Dendritic cell treated with granulocyte-macrophage colony-stimulating factor and Interleukin-4, amounts not matched to agents 40 ng/mL and 50 ng/mL, for 4 days (primary cell): ENCODE results near the gene ACBD5.
A peak's percentile ranks its signal among the peaks of the same experiment; 100 is the strongest.
"Not testable (repeated sequence)": the region's sequence is repeated elsewhere in the genome, so short reads cannot be mapped to it uniquely, and the experiment has no call there.

Source experiments
- H3K27ac Mint-ChIP-seq: one replicate; pipeline ENCODE4 v1.8.0; 2022; ENCODE audit warnings: mild to moderate bottlenecking, mixed read lengths
- H3K27me3 Mint-ChIP-seq: one replicate; pipeline ENCODE4 v1.8.0; 2022; ENCODE audit warnings: mild to moderate bottlenecking, mixed read lengths
- H3K36me3 Mint-ChIP-seq: one replicate; pipeline ENCODE4 v1.8.0; 2022; ENCODE audit warnings: low read depth, mixed read lengths
- H3K4me1 Mint-ChIP-seq: one replicate; pipeline ENCODE4 v1.8.0; 2022; ENCODE audit warnings: low read depth, mixed read lengths
- H3K4me3 Mint-ChIP-seq: one replicate; pipeline ENCODE4 v1.8.0; 2022; ENCODE audit warnings: mild to moderate bottlenecking, moderate library complexity, mixed read lengths
- H3K9me3 Mint-ChIP-seq: one replicate; pipeline ENCODE4 v1.8.0; 2022; ENCODE audit warnings: mixed read lengths
- intact Hi-C: fragments of 100-400 bp; cut with micrococcal nuclease; formaldehyde crosslinking; loops from one replicate; pipeline ENCODE4 v1.15.0; 2022

Gene ACBD5

GRCh38 chr10:27240212-27241009, at the start of gene ACBD5:
TSS of gene ACBD5 (minus strand) at chr10:27240797. CDS start at chr10:27240688, 109 bp downstream.
- Mint-ChIP-seq H3K27ac (peak within 1 kb of the TSS; percentile 96), H3K4me1 (peaks cover 33% of the 10 kb centered on the region), H3K9me3 (no peaks in the 10 kb centered on the region), H3K27me3 (no peaks in the 10 kb centered on the region), H3K4me3 (peak within 1 kb of the TSS; percentile 83), H3K36me3 (peaks cover 24% of the 10 kb centered on the region)
- intact Hi-C loops: no loop called here

- intact Hi-C loops: no loop called here
- Mint-ChIP-seq H3K9me3 (no peaks in the 10 kb centered on the region), H3K36me3 (no peaks in the 10 kb centered on the region), H3K27me3 (no peaks in the 10 kb centered on the region), H3K27ac (no peak overlapping the region), H3K4me1 (no peaks in the 10 kb centered on the region), H3K4me3 (no peak overlapping the region)
Measured at GRCh38 chr10:27285093-27285492, 44.5 kb upstream of the ACBD5 start.

GRCh38 chr10:27276581-27276980, 36.0 kb upstream of the ACBD5 start:
- Mint-ChIP-seq H3K27ac (no peak overlapping the region), H3K27me3 (peaks cover 3% of the 10 kb centered on the region), H3K4me1 (no peaks in the 10 kb centered on the region), H3K4me3 (no peak overlapping the region), H3K36me3 (no peaks in the 10 kb centered on the region), H3K9me3 (no peaks in the 10 kb centered on the region)
- intact Hi-C loops: no loop called here

GRCh38 chr10:27266025-27266424, 25.4 kb upstream of the ACBD5 start:
- H3K4me1 Mint-ChIP-seq, intact Hi-C loops, H3K9me3 Mint-ChIP-seq, H3K4me3 Mint-ChIP-seq, H3K27ac Mint-ChIP-seq, H3K36me3 Mint-ChIP-seq: not testable (repeated sequence)
- peaks cover 28% of the 10 kb centered on the region for H3K27me3 Mint-ChIP-seq

GRCh38 chr10:27262788-27263187, 22.2 kb upstream of the ACBD5 start:
- Mint-ChIP-seq H3K4me1 (peaks cover 17% of the 10 kb centered on the region), H3K27me3 (peaks cover 51% of the 10 kb centered on the region)

GRCh38 chr10:27258838-27259812, 18.5 kb upstream of the ACBD5 start:
- peak overlapping the region; percentile 67 for H3K27ac Mint-ChIP-seq
- H3K27me3 Mint-ChIP-seq: peaks cover 56% of the 10 kb centered on the region
- peak overlapping the region; percentile 90 for H3K4me3 Mint-ChIP-seq
- H3K9me3 Mint-ChIP-seq: peaks cover 8% of the 10 kb centered on the region
- H3K4me1 Mint-ChIP-seq: peaks cover 22% of the 10 kb centered on the region
- intact Hi-C loops: no loop called here
- H3K36me3 Mint-ChIP-seq: peaks cover 12% of the 10 kb centered on the region

More at GRCh38 chr10:27262788-27263187, 22.2 kb upstream of the ACBD5 start:
- H3K27ac Mint-ChIP-seq, intact Hi-C loops, H3K9me3 Mint-ChIP-seq, H3K4me3 Mint-ChIP-seq: not testable (repeated sequence)
- peaks cover 12% of the 10 kb centered on the region for H3K36me3 Mint-ChIP-seq

GRCh38 chr10:27258492-27258837, 17.9 kb upstream of the ACBD5 start:
- peaks cover 58% of the 10 kb centered on the region for H3K27me3 Mint-ChIP-seq
- intact Hi-C loops: no loop called here
- peaks cover 12% of the 10 kb centered on the region for H3K36me3 Mint-ChIP-seq
- peaks cover 8% of the 10 kb centered on the region for H3K9me3 Mint-ChIP-seq
- H3K27ac Mint-ChIP-seq: peak overlapping the region; percentile 67
- H3K4me3 Mint-ChIP-seq: peak overlapping the region; percentile 90
- H3K4me1 Mint-ChIP-seq: peaks cover 22% of the 10 kb centered on the region

GRCh38 chr10:27256299-27257189, 15.9 kb upstream of the ACBD5 start:
- Mint-ChIP-seq H3K27me3 (peaks cover 51% of the 10 kb centered on the region), H3K9me3 (peaks cover 8% of the 10 kb centered on the region), H3K27ac (no peak overlapping the region), H3K4me3 (no peak overlapping the region), H3K4me1 (peaks cover 27% of the 10 kb centered on the region), H3K36me3 (peaks cover 12% of the 10 kb centered on the region)
- intact Hi-C loops: no loop called here

GRCh38 chr10:27253576-27253975, 13.0 kb upstream of the ACBD5 start:
- Mint-ChIP-seq H3K27ac (no peak overlapping the region), H3K9me3 (peaks cover 8% of the 10 kb centered on the region), H3K4me1 (peaks cover 17% of the 10 kb centered on the region), H3K36me3 (peaks cover 3% of the 10 kb centered on the region), H3K27me3 (peaks cover 33% of the 10 kb centered on the region), H3K4me3 (no peak overlapping the region)
- intact Hi-C loops: no loop called here

- peak overlapping the region; percentile 82 for H3K4me3 Mint-ChIP-seq
- intact Hi-C loops: no loop called here
- H3K27me3 Mint-ChIP-seq: peaks cover 22% of the 10 kb centered on the region
- no peaks in the 10 kb centered on the region for H3K36me3 Mint-ChIP-seq
- peaks cover 5% of the 10 kb centered on the region for H3K9me3 Mint-ChIP-seq
- peaks cover 7% of the 10 kb centered on the region for H3K4me1 Mint-ChIP-seq
- H3K27ac Mint-ChIP-seq: peak overlapping the region; percentile 88
Measured at GRCh38 chr10:27252267-27253000, 11.8 kb upstream of the ACBD5 start.

- intact Hi-C loops: no loop called here
- no peak overlapping the region for H3K27ac Mint-ChIP-seq
- H3K9me3 Mint-ChIP-seq: no peaks in the 10 kb centered on the region
- H3K4me1 Mint-ChIP-seq: peaks cover 5% of the 10 kb centered on the region
- H3K36me3 Mint-ChIP-seq: no peaks in the 10 kb centered on the region
- peaks cover 14% of the 10 kb centered on the region for H3K27me3 Mint-ChIP-seq
- no peak overlapping the region for H3K4me3 Mint-ChIP-seq
Measured at GRCh38 chr10:27251554-27251953, 11.0 kb upstream of the ACBD5 start.

- peaks cover 5% of the 10 kb centered on the region for H3K27me3 Mint-ChIP-seq
- H3K4me3 Mint-ChIP-seq: no peak overlapping the region
- no peaks in the 10 kb centered on the region for H3K9me3 Mint-ChIP-seq
- H3K36me3 Mint-ChIP-seq: no peaks in the 10 kb centered on the region
- H3K27ac Mint-ChIP-seq: no peak overlapping the region
- H3K4me1 Mint-ChIP-seq: peaks cover 9% of the 10 kb centered on the region
- intact Hi-C loops: no loop called here
Measured at GRCh38 chr10:27248215-27248614, 7.6 kb upstream of the ACBD5 start.

- Mint-ChIP-seq H3K9me3 (no peaks in the 10 kb centered on the region), H3K27ac (no peak overlapping the region), H3K4me1 (peaks cover 16% of the 10 kb centered on the region), H3K36me3 (no peaks in the 10 kb centered on the region), H3K4me3 (no peak overlapping the region), H3K27me3 (peaks cover 5% of the 10 kb centered on the region)
- intact Hi-C loops: no loop called here
Measured at GRCh38 chr10:27247441-27247840, 6.8 kb upstream of the ACBD5 start.
